Activated gamma-delta T cell (primary cell): ENCODE data around the gene ZBTB20.
"Not testable (repeated sequence)": the region's sequence is repeated elsewhere in the genome, so short reads cannot be mapped to it uniquely, and the experiment has no call there.

ENCODE experiments used
- DNase-seq: peaks from one replicate; lab custom pipeline; 2025; lab: John Stamatoyannopoulos, UW

The ZBTB20 gene

DNA sequence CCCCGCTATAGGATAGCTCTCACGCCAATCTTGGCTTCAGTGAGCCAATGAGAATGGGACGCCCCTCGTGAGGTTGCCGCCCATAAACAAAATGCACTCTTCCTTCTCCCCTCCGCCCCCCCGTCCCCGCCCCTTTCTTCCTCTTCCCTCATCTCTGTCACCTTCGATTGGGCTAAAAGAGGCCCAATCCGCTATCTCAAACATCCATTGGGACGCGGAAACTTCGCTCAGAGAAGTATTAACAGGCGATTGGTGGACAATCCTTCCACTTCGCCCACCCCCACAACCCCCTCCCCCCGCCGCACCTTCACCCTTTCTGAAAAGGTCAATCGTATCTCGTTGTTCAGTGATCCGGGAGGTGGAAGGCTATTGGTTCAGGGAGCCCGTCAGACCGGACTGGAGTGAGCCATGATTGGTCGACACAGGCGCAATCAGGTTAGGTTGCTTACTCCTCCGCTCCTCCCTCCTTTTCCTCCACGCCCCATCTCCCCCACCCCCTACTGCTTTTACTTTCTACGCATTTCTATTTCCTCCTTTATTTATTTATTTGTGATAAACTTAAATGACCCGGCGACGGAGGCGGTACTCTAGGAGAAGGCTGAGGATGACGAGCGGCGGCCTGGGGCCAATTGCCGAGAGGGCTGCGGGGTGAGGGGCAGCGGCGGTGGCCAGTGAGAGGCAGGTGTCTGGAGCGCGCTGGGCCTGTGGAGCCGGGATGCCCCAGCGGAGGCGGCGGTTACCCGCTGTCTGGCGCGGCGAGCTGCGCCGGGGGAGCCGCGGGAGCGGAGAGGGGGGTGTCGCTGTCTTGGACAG is 447 bp upstream of the ZBTB20 start:
- DNase-seq: peak; percentile 88

DNA sequence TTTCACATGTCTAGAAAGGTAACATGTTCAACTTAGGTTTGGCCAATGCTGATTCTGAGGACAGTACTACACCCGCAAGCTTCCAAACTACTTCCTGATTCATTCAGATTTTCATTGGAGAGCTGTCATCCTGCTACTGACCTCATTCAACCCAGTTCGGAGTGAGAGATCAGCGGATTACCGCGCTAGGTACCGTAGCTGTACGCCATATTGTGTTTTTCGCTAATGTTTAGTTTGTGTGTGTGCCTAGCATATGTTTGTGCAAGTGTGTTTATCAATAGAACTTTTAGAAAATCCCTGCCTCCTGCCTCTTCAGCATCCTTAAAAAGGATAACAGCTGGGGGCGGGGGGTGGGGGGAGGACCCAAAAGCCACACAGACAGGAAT is 1.1 kb downstream of the ZBTB20 start:
- no peak for DNase-seq

DNA sequence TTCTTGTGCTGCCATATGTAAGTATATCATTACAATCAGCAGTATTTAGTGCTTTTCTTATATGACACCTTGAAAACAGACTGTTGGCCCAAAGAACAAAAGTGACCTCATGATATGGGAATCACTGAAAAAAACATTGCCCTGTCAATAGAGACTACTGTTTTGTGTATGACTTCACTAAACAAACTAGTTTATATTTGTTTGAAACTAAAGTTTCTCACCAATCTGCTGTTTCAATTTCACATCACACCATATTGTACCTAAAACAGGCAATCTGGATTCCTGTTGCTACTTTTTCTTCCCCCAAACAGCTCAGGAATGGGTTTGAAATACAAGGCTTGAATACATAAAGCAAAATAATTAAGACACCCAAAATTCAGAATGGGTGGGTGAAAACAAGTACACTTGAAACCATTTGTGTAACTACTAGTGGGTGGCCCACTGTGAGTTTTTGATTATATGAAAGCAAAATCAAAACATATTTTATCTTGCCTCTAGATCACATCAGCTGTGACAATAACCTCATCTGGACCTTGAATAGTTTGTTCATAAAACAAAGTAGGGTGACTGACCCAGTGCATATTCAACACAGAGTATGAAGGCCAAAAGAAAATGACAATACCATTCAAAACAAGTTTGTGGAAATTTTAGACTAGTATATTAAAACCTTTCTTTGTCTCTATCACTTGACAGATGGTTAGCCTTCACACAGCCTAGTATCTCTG is 5.9 kb downstream of the ZBTB20 start:
- no peak for DNase-seq

GRCh38 chr3:115139072-115139471 is 8.0 kb downstream of the ZBTB20 start:
- no peak for DNase-seq

DNA sequence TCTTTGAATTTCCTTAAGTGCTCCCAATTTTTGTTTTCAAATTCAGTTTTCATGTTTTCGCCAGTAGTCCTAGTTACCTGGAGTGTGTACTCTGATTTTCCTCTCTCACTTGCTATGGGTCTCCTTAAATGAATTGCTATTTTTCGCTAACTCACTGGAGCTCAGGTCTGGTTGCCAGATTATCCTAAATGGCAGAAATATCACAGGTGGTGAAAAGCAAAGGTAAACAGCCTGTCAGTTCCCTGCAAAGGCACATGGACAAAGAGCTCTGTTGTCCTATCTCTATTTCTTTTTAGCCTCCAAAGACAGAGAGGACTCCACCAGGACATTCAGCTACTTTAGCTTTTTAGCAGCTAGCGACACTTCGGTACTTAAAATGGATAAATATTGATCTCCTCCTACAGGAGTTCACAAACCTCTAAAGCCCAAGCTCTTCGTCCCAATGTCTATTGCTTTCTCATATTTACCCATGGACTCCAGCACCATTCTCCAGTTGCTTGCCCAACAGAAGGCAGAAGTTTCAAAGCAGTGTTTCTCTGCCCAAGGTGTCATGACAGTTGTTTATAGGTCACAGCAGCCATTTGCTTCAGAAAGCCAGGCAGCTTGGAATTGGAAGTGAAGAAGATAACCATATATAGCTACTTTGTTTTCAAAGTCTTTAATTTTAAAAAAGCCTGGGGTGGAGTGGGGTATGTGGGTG is 12.3 kb downstream of the ZBTB20 start:
- no peak for DNase-seq

DNA sequence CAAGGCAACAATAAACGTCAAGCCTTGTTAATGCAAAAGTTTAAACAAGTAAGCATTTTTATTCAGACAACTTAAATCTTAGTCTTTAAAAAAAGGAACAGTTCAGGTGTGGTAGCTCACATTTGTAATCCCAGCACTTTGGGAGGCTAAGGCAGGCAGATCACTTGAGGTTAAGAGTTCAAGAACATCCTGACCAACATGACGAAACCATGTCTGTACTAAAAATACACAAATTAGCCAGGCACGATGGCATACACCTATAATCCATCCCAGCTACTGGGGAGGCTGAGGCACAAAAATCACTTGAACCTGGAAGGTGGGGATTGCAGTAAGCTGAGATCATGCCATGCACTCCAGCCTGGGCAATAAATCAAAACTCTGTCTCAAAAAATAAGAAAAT is 19.9 kb downstream of the ZBTB20 start:
- no peak for DNase-seq

DNA sequence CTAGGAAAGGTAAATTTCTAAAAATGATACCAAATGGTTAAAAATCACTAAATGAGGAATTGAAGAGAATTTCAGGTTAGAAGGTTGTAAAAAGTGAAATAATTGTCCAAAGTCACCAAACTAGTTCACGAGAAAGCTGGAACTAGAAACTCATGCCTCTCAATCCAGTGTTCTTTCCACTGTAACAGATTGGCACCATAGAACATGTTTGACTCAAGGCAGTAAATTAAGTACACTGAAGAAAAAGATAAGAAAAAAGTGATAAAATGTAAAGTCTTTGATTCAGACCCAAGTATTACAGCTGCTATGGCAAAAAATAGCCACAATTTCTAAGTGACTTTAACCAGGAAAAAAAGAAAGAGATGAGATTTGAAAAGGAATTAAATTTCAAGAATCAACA is 26.5 kb downstream of the ZBTB20 start:
- no peak for DNase-seq

- no peak for DNase-seq
These were observed 33.7 kb downstream of the ZBTB20 start for GRCh38 chr3:115113367-115113766.

- DNase-seq: no peak
These were observed 35.5 kb downstream of the ZBTB20 start for GRCh38 chr3:115111632-115112031.

GRCh38 chr3:115110830-115111229 is 36.3 kb downstream of the ZBTB20 start:
- no peak for DNase-seq

- not testable (repeated sequence) for DNase-seq
These were observed 37.0 kb downstream of the ZBTB20 start for GRCh38 chr3:115110066-115110465.

- DNase-seq: no peak
These were observed 38.5 kb downstream of the ZBTB20 start for GRCh38 chr3:115108614-115109013.

DNA sequence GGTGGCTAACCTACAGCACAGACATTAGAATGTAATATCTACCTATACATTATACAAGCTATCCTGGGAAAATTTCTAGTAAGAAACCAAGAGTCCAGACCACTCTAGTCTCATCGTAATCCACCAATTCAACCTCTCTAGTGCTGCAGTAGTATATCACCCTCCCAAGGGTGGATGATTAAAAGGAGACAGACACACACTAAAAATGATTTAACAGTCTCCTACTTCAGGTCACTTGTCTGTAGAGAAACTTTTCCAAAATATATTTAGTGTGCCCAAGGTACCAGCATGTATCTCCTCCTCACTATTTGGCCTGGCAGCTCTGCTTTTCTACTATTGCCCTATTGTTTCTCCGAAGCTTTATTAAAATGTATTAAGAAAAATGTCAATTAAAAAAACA is 45.0 kb downstream of the ZBTB20 start:
- DNase-seq: no peak

- DNase-seq: no peak
These were observed 46.3 kb downstream of the ZBTB20 start for GRCh38 chr3:115100806-115101205.

GRCh38 chr3:115099986-115100571 is 47.0 kb downstream of the ZBTB20 start:
- DNase-seq: no peak

DNA sequence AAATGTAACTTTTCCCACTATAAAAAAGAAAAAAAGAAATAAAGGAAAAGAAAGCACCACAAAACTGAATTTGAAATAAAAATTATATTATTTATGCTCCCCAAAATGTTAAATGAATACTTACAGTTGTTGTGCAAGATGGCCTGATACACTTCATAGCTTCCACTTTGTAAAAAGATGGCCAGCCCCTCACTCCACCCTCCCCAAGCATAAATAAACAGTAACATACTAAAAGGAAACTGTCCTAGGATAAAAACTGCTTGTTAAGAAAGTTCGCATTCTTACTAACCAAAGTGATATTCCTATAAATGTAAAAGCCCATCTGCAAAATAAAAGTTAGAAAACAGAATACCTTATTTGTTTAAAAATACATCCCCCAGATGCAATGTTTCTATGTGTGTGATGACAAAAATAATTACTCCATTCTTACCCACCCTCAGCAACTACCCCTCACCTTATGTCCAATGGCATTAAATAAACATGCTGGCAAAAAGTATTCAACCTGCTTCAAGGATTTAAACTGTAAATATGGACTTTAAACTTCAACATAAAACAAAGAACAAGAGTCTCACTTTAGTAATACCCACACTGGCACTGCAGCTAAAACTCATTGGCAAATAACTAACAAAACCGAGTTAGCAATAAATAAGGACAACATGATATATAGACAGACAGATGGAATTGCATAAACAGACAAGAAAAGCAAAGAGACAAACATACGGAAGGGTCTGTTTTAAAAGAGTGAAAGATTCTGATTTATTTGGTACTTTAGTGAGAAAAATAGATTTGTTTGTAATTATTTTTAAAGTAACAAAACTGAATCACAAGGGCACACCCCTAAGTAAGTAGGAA is 47.7 kb downstream of the ZBTB20 start:
- no peak for DNase-seq

DNA sequence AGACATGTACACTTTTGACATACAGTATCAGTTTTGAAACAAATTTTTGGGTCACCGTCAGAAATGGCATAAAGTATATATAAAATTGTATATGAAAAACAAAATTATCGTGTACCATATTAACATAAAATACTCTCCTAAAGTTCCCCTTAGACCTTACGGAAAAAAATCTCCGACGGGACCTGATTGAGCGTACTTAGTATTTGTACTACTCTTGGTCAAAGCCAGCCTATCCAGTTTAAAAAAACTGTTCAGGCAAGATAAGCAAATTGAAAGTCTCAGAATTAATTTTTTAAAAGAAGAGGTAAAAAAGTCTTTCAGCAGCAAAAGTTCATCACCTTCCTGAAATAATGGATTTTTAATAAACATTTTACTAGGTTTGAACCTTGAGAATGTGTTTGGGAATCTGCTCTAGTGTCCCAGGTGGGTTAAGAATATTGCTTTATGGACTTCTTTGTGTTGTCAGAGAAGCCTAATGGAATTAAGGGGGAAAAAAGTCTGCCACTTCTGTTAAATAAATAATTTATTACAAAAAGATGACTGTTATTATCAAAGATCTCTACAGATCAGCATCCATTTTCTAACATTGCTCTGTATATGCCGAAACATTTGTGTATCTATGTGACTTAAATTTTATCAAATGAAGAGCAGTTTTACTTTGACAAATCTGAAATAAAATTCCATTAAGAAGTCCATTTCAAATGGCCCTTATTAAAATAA is 48.6 kb downstream of the ZBTB20 start:
- DNase-seq: no peak

DNA sequence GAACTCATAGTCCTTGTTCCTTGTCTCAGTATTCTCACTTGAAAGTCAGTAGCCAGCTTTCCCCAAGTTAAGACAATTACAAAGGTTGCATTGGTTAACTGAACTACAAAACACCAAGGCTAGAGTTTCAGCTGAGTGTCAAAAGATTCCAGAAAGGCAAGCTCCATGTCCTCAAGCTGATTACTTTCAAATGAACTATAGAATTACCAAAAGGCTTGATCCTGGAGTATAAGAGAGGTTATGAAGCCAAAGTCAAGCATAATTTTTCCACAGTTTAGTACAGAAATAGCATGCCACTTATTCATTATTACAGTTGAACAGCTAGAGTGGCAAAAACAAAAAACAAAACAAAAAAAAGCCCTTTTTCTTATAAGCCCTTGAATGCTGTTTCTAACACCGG is 51.9 kb downstream of the ZBTB20 start:
- DNase-seq: no peak

GRCh38 chr3:115092220-115092791 is 54.8 kb downstream of the ZBTB20 start:
- no peak for DNase-seq

- no peak for DNase-seq
These were observed 56.4 kb downstream of the ZBTB20 start for GRCh38 chr3:115090712-115091111.
